Measurements from ENCODE around the gene SH3BP2.
"Not testable (repeated sequence)": the region's sequence is repeated elsewhere in the genome, so short reads cannot be mapped to it uniquely, and the experiment has no call there.

The SH3BP2 gene

GRCh38 chr4:2762486-2763370 lies 30.2 kb upstream of the SH3BP2 start:
- not testable (repeated sequence) for DNase-seq

GRCh38 chr4:2763511-2763967 lies 29.3 kb upstream of the SH3BP2 start:
- DNase-seq: no peak

- DNase-seq: no peak
These were observed 26.9 kb upstream of the SH3BP2 start for GRCh38 chr4:2765832-2766526.

- no peak for DNase-seq
These were observed 25.7 kb upstream of the SH3BP2 start for GRCh38 chr4:2767046-2767704.

GRCh38 chr4:2767705-2768074 lies 25.2 kb upstream of the SH3BP2 start:
- DNase-seq: no peak

- DNase-seq: no peak
These were observed 24.8 kb upstream of the SH3BP2 start for GRCh38 chr4:2768124-2768523.

GRCh38 chr4:2768921-2769336 lies 24.0 kb upstream of the SH3BP2 start:
- no peak for DNase-seq

- no peak for DNase-seq
These were observed 21.6 kb upstream of the SH3BP2 start for GRCh38 chr4:2771264-2771663.

- not testable (repeated sequence) for DNase-seq
These were observed 12.2 kb upstream of the SH3BP2 start for GRCh38 chr4:2780643-2781042.

GRCh38 chr4:2781911-2782310 lies 11.0 kb upstream of the SH3BP2 start:
- DNase-seq: no peak

GRCh38 chr4:2783790-2784189 lies 9.1 kb upstream of the SH3BP2 start:
- no peak for DNase-seq

GRCh38 chr4:2785613-2786012 lies 7.3 kb upstream of the SH3BP2 start:
- DNase-seq: no peak

- no peak for DNase-seq
These were observed 6.7 kb upstream of the SH3BP2 start for GRCh38 chr4:2786152-2786671.

- DNase-seq: no peak
These were observed 6.1 kb upstream of the SH3BP2 start for GRCh38 chr4:2786794-2787229.

GRCh38 chr4:2787230-2788100 lies 5.4 kb upstream of the SH3BP2 start:
- no peak for DNase-seq

- no peak for DNase-seq
These were observed 4.8 kb upstream of the SH3BP2 start for GRCh38 chr4:2788101-2788500.

- no peak for DNase-seq
These were observed 4.3 kb upstream of the SH3BP2 start for GRCh38 chr4:2788532-2789103.

- no peak for DNase-seq
These were observed 3.5 kb upstream of the SH3BP2 start for GRCh38 chr4:2789351-2789750.

GRCh38 chr4:2789793-2790582 lies 2.9 kb upstream of the SH3BP2 start:
- peak; percentile 9 for DNase-seq

GRCh38 chr4:2790583-2791517 lies 2.0 kb upstream of the SH3BP2 start:
- no peak for DNase-seq

Measured in NCI-H1092 treated with DMSO at 0.1 percent for 48 hours (cell line).